Nucleus accumbens (tissue), 56 donors: ENCODE measurements around the gene TCERG1L.
A peak's percentile ranks its signal among the peaks of the same experiment; 100 is the strongest.
"Not testable (repeated sequence)": the region's sequence is repeated elsewhere in the genome, so short reads cannot be mapped to it uniquely, and the experiment has no call there.

Source experiments
- DNase-seq, 56 donors: peaks; one replicate each; lab custom pipeline; 2025; lab: John Stamatoyannopoulos, UW

TCERG1L gene, protein sequence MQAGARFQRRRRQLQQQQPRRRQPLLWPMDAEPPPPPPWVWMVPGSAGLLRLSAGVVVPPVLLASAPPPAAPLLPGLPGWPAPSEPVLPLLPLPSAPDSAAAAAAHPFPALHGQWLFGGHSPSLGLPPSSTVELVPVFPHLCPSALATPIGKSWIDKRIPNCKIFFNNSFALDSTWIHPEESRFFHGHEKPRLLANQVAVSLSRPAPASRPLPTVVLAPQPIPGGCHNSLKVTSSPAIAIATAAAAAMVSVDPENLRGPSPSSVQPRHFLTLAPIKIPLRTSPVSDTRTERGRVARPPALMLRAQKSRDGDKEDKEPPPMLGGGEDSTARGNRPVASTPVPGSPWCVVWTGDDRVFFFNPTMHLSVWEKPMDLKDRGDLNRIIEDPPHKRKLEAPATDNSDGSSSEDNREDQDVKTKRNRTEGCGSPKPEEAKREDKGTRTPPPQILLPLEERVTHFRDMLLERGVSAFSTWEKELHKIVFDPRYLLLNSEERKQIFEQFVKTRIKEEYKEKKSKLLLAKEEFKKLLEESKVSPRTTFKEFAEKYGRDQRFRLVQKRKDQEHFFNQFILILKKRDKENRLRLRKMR

DNA sequence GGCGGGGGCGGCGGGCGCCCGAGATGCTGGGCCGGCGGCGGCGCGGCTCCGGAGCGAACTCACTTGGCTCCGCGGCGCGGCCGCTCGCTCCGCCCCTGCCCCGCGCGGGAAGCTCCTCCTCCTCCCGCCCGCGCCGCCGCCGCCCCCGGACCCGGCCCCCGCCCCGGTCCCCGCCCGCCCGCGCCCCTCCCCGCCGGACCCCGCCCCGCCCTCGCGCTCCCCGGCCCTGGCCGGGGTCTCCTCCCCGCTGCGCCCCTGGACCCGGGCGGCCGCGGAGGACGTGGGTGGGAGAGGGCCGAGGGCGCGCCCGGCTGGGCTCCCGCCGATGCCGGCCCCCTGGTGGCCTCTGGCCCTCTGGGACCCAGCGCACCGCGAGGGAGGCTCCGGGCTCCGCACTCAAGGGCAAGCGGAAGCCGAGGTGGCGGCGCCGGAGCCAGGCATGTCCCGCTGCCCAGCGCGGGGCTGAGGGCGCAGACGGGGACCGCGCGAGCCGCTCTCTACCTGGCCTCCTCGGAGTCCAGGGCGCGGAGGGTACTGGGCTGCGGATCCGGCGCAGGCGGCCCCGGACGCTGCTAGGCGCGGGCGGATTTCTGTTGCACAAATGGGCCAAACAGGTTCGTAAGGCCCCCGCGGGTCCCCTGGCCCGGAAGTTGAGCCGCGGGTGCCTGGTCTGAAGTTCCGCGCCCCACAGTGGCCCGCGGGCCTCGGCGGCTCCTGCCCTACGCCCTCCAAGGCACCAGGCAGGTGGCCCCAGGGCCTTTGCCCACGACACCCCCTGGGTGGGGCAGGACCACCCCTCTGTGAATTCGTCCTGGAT is at the start of gene TCERG1L:
TSS of gene TCERG1L (minus strand) at position 61 of the 817 bp plus-strand sequence. CDS start 86 bp downstream, outside the sequence.
- peak in 1 of 56 donors; percentile 19 for DNase-seq

DNA sequence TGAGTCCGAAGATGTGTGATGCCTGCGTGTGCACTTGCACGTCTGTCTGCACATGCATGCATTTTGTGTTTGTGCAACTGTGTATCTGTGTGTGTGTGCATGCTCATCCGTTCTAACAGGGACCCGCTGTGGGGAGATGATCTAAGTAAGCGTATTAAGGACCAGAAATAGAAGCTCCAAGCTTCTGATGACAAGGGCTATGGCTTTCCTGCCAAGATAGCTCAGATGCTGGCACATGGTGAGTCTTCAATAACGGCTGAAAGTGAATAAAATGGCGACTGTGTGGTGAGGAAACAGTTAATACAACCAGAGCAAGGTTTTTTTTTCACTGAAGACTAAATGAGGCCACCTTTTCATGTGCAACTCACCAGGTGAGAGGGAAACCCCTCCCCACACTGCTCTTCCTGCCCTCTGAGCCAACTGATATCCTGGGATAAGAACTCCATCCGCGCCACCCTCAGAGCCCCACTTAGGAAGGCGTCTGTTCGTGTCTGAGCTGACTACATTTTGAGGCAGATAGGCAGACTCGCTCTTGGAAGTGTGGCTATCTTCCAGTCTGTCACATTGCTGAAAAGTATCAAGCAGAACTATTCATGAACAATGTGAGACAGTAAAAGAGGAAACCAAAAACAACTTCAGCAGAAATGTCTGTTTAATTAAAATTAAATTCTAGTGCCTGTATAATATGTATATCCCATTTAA is 47.4 kb upstream of the TCERG1L start:
- no peak for DNase-seq

DNA sequence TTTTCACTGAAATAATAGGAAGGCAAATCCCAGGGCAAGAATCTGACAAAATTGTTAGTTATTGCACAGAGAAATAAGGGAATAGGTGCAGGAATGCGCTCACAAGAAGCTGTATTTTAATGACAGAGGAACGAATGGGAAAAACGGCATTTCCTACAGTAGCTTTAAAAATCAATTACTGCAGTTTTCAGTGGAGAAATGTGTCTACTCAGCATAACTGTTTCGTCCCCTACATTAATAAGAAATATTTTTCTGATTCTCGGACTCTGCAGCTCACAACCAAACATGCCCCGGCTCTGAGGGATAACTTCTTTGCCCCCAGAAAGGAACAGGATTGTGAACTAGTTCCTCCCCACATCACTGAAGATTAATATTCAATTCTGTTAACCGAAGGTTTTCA is 44.9 kb upstream of the TCERG1L start:
- DNase-seq, result no peak

DNA sequence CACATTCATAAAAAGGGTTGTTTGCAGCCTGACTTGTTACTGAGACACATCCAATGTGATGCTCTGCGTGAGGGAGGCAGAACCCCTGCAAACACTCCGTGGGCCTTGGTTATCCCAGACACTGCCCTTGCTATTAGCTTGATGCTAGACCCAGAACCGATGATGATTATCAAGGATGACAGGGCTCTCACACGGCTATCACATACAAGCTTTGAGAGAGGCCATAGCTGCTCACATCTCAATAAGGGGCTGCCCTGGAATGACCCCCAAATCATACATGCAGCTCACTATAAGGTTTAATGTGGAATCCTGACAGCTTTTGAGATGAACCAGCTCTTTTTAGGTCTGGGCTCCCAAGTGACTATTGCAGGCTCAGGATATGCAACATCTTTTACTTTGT is 44.4 kb upstream of the TCERG1L start:
- no peak for DNase-seq

DNA sequence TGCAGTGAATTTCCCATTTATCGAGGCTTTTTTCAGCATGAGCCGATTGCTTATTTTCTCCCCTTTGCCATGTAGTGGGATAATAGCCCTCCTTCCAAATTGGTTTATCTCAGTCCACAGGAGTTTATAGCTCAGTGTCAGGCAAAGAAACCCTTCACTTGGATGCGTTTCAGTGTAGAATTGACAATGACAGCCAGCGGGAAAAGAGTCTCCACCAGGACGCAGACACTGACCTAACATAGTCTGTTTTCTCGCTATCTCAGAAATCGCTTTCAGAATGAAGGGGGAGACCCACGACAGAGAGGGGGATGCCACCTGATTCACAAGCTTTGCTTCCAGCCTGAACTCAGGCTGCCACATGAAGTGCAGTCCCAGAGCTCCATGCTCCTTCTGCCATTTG is 43.5 kb upstream of the TCERG1L start:
- no peak for DNase-seq

DNA sequence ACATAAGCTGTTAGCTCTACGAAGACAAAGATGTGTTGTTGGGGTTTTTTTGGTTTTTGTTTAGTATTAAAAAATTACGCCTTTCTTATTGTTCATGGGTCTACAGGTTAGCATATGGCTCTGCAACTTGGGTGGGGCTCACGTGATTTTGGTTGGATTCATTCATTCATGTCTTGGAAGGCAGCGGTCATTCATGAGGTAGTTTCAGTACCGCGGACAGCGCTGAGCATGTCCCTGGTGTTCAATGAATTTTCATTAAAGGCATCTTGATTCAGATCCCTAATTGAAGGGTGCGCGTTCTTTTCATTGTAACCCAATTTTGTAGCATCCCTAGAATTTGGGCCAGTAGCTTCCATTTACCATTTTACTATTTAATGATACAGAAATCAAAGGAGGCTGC is 42.9 kb upstream of the TCERG1L start:
- DNase-seq, result no peak

DNA sequence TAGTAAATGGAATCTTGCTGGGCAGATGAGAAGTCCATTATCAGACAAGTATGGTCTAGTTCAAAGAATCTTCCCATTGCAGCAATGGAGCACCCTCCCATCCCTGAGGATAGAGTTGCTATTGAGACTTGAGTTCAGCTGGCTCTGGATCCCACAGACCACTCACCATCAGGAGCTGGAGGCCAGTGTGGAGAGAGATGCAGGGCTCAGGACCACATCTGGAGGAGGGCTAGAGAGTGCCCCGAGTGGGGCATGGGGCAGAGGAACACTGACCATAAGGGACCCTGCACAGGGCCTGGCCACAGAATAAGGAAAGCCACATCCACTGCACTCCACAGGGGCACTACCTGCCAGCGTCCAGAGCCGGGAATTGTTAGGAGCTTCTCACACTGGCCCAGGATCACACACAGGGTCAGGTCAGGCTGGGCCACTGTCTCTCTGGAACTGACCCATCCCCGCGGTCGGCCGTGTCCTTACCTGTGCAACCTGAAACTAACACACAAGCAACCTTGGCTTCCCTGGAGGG is 41.3 kb upstream of the TCERG1L start:
- DNase-seq, result no peak

DNA sequence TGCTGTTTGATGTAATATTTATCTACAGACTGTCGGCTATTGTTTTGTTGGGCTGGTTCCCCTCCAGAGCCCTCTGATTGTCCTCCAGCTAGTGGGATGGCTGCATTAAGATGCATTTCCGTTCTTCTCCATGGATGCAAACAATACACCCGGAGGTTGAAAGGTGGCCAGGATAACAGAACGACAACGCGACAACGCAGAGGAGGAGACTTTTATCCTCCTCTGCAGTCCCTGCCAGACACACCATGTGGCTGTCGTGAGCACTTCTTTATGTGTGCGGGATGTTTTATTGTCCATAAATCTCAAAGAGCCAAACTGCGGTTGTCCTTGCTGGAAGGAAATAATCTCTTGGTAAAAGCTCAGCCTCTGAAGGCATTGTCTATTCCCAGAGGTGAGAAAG is 39.1 kb upstream of the TCERG1L start:
- DNase-seq, result no peak

DNA sequence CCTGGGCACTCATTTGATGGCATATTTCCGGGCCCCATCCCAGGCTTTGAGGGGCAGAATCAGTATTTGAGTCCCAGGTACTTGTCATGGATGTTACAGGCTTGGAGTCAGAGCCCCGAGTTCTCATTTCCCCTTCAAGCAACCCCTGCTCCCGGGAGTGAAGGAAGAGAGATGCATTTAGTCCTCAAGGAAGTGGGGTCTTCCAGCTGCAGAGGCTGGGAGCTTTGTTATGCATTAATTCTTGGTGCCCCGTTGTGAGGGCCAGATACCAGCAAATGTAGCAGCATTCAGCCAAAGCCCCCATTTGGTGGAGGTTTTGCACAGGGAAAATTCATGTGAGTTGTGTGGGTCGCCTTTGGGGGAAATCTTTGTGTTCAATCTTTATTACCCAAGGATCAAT is 38.7 kb upstream of the TCERG1L start:
- DNase-seq, result no peak

DNA sequence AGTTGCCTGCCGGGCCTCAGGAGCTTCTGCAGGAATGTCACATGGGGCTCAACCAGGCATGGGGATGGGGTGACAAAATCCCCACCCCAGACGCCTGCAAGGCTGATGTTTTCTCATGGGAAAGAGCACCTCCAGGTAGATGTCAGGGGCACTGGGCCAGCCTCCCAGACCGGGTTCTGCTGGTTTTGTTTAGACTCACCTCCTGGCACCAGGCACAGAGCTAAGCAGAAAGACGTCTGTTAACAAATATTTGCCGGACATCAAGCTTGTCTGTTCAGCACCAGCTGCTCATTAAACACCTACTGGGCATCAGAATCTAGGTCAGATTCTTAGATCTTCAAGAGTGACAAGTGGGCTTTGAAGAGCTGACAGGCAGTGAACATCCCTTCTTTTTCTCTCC is 34.9 kb upstream of the TCERG1L start:
- no peak for DNase-seq

DNA sequence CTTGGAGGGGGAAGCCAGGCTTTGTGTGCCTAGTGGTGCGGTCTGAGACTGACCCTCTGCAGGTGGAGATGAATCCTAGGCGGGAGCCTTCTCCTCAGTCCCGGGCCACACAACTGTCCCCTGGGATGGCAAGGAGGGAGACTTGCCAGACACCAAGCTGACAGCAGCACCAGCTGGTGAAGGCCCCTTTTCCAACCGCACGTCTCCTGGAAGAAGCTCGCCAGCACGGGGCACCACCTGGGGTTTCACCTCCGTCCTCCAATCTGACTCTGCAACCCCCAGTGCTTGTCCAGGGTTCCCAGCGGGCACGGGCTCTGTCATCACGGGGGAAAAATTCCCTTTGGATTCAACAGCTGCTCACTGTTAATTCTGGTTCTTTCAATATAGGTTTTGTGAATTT is 34.2 kb upstream of the TCERG1L start:
- no peak for DNase-seq

DNA sequence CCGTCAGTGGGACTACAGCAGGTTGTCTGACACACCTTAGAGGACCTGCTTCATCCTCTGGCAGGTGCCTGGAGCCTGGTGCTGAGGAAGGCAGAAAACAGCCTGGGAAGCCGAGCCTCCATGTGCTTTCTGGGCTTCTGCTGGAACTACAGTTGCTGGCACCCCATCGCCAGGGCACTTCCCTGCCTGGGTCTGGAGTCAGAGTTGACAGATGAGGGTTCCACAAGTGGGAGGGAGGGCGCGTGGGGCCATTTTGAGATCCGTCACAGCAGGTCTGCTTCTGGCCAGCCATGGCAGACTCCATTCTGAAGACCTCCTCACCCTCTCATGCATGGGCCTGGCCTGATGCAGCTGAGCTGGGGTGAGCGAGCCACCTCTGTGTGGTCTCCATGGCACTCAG is 33.2 kb upstream of the TCERG1L start:
- no peak for DNase-seq

DNA sequence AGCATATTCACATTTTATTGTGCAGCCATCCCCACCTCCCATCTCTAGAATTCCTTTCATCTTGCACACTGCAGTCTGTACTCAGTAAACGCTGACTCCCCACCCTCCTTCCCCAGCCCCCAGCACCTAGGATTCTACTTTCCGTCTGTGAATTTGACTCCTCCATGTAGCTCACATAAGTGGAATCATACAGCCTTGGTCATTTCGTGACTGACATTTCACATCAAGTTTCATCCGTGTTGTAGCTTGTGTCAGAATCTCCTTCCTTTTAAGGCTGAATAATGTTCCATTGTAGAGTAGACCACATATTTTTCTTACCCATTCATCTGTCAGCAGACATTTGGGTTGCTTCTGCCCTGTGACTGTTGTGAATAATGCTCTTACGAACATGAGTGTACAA is 26.2 kb upstream of the TCERG1L start:
- no peak for DNase-seq

DNA sequence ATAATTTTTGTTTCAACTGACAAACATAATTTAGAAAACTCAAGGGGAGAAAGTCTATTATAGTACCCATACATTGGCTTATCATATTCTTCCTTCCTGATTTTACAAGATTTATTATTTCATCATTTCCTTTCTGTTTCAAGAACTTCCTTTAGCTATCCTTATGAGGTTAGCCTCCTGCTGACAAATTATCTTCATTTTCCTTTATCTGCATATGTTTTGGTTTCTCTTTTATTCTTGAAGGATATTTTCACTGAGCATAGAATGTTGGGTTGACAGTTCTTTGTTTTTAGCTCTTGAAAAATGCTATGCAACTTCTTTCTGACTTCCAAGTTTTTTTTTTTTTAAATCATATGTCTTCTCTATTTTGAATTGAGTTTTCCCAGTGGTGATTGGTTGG is 21.3 kb upstream of the TCERG1L start:
- no peak for DNase-seq

DNA sequence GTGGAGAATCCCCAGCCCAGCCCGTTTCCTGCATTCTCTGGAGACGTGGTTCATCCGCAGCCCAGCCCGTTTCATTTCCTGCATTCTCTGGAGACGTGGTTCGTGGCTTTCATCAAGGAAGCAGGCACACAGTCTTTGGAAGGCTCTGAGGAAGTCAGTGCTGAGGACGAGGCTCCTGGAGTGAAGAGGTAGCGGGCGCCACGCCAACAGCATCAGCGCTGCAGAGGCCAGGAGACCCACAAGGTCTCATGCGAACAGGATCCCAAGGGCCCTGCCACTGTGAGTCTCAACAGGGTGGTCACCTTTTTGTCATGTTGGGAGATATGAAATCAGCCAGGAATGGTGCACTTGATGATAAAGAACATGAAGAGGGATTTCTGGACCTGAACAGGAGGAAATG is 12.4 kb upstream of the TCERG1L start:
- DNase-seq, result no peak

DNA sequence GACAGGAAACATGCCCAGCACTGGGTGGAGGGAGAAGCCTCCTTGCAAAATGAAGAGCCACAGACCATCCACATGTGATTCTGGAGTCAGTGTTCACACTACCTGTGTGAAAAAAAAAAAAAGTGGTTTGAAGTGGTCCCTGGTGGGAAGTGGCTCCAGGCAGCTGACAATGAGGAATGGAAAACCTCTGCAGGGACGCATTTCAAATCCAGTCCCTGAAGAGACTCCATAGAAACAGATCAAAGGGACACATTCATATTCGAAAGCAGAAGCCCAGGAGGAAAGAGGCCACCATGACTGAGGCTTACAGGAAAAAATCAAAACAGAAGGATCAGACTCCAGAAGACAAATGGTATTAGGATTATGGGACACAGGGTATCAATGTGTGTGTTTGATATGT is 11.5 kb upstream of the TCERG1L start:
- no peak for DNase-seq

DNA sequence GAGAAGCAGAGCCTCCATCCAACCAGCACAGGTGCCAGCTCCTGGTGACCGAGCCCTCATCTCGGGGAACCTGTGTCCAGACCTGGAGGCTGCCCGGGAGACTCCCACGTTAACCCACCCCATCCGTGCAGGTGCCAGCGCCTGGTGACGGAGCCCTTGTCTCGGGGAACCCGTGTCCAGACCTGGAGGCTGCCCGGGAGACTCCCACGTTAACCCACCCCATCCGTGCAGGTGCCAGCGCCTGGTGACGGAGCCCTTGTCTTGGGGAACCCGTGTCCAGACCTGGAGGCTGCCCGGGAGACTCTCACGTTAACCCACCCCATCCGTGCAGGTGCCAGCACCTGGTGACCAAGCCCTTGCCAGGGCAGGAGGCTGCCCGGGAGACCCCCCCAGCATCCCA is 11.1 kb upstream of the TCERG1L start:
- DNase-seq, result not testable (repeated sequence)

DNA sequence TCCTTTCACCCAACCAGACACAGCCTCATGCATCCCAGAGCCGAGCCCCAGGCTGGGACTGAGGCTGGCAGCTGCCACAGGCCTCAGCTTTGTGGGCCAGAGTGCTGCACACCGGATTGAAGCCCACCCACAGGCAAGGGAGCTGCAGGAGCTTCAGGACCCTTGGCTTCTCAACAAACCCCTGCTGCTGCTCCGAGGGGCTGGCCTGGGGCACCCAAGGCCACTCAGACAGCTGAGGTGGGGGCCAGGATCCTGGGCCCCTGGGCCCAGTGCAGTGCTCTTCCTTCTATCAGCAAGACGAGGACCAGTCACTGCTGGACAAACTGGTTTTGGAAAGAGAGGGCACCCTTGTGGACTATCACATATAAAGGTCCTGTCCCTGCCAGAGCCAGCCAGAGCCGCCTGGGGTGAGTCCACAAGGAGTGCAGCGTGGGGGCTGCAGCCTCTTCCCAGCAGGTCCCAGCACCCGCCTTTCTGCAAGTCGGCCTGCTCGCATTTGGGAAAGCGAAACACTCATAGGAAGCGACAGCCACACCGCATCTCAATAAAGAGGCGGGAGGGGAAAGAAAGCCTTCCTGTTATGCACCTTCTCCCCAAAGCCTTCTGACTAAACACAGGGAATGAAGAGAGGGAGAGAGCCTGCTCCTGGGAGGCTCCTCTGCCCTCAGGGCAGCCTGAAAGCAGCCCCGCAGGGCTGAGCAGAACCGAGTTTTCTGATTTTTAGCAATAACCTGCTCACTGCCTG is 9.5 kb upstream of the TCERG1L start:
- no peak for DNase-seq

DNA sequence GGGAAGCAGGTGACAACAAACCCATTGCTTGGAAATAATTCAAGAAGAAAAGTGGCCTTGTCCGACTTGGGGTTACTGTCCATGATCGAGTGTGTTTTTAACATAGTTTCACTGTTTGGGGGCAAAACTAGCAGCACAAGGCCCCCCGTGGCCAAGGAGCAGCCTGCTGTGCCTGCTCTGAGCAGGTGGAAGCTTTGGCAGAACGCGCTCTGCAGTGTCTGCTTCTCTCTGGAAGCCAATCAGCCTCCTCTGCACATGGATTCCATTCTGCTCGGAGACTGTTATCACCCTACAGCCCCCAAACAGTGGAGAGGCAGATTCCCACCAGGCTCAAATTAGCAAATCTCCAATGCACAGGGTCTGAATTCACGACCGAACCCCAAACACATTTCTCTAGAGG is 7.3 kb upstream of the TCERG1L start:
- DNase-seq, result no peak

DNA sequence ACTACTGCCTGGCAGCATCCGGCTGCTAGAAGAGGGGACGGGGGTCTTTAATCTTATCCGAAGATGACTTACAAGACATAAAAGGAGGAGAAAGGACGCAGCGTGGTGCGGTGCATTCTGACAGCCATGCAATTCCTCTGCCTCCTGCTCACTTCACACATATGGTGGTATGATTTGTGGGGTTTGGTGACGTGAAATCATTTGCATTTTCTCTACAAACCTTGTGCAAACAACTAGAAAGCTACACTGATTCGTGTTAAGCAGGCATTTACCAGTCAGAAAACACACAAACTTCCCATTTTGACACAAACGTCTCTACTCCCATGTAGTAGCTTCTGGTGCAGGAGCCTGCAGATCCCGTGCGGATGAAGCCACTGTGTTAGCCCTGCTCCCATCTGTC is 6.8 kb upstream of the TCERG1L start:
- DNase-seq, result no peak
